Motor neuron (in vitro differentiated cells): ENCODE data around the gene FAP. TPM values are rescaled to one million over a fixed set of nuclear protein-coding genes. Genes with fewer than 3 reads are reported as not detected.
A peak's percentile ranks its signal among the peaks of the same experiment; 100 is the strongest.

Experiments used
- ATAC-seq, 8 experiments: fragments of 200-7000 bp; cut with Tn5 transposase; replicated peaks in 6 of 8; 2 replicates each; pipeline ENCODE4 v1.8.0; 2021; ENCODE audit warnings: mild to moderate bottlenecking in 8 of 8, moderate library complexity in 8 of 8
- H3K27ac ChIP-seq, 2 donors: fragments of 250-450 bp; sonication (Bioruptor Pico); 2 replicates each; pipeline ENCODE4 v1.9.0; 2021; ENCODE audit warnings: antibody characterized with exemption in 2 of 2, mild to moderate bottlenecking in 2 of 2, moderate library complexity in 1 of 2
- H3K4me1 ChIP-seq, 2 donors: fragments of 250-450 bp; sonication (Bioruptor Pico); replicated peaks in 1 of 2; 2 replicates each; pipeline ENCODE4 v1.6.1; 2021; ENCODE audit warnings: antibody characterized with exemption in 2 of 2, mild to moderate bottlenecking in 2 of 2, moderate library complexity in 1 of 2
- H3K4me3 ChIP-seq, 5 donors: fragments of 250-450 bp; sonication (Bioruptor Pico); 2 replicates each; pipeline ENCODE4 v1.9.0; 2021; ENCODE audit warnings: antibody characterized with exemption in 5 of 5, mild to moderate bottlenecking in 5 of 5, moderate library complexity in 4 of 5
- WGBS, 10 experiments: fragments of 450-650 bp; shearing (Covaris generic); methylation state at CpG; one replicate each; pipeline ENCODE4 v1.0.0; 2022; 5-methylcytosine and 5-hydroxymethylcytosine counted together
- in situ Hi-C, 9 experiments: fragments of 400-800 bp; cut with MboI; loops; one replicate each; pipeline ENCODE4 v1.15.0; 2021; ENCODE audit warnings: low sequenced_read_pairs in 9 of 9, low pct_unique_long_range_greater_than_20kb in 2 of 9; ENCODE audit not compliant: unreplicated experiment in 9 of 9
- total RNA-seq, 8 experiments: library from RNA; unstranded; fragments of 300-600 nt; gene quantifications; 2 replicates each; pipeline versions ENCODE4 v1.2.3 to v1.2.4, GENCODE V29; 2022

FAP gene
- total RNA-seq, 8 experiments from 2014 or later: 0.11 to 274 (median 12.7) TPM; not detected in 1

- Histone ChIP-seq H3K4me3 (no peak overlapping the region), H3K27ac (no peak overlapping the region), H3K4me1 (no peaks in the 10 kb centered on the region)
- ATAC-seq: no peak
- in situ Hi-C loops: loop anchor here in 2 of 9 experiments (25.0 kb wide), 1 partner anchor 551 kb away; no protein-coding TSS in a partner anchor
Observed at GRCh38 chr2:162138310-162138709, 104.9 kb downstream of the FAP start.

- no peak overlapping the region for H3K27ac ChIP-seq
- H3K4me3 ChIP-seq: no peak overlapping the region
- 50 to 100% (median 100%) methylated on average over 1 to 2 of the region's 2 CpGs; no CpG with 5 or more reads in 1 of the 10 experiments for WGBS, 10 experiments
- ATAC-seq: peak in 1 of 8 experiments; percentile 18
- in situ Hi-C loops: loop anchor here in 3 of 9 experiments (10.0 to 25.0 kb wide), 2 partner anchors 540 to 543 kb away; no protein-coding TSS in a partner anchor
- peaks cover 0 to 14% of the 10 kb centered on the region in 2 donors for H3K4me1 ChIP-seq
Observed at GRCh38 chr2:162127422-162127821, 115.8 kb downstream of the FAP start.

- Histone ChIP-seq H3K4me3 (no peak overlapping the region), H3K27ac (no peak overlapping the region), H3K4me1 (peaks cover 0 to 14% of the 10 kb centered on the region in 2 donors)
- WGBS, 10 experiments: 65 to 100% (median 87%) methylated on average over 1 to 2 of the region's 2 CpGs; no CpG with 5 or more reads in 2 of the 10 experiments
- in situ Hi-C loops: loop anchor here in 3 of 9 experiments (10.0 to 25.0 kb wide), 2 partner anchors 539 to 542 kb away; no protein-coding TSS in a partner anchor
- ATAC-seq: no peak
Observed at GRCh38 chr2:162126527-162126926, 116.7 kb downstream of the FAP start.

GRCh38 chr2:162126111-162126519 is 117.1 kb downstream of the FAP start:
- in situ Hi-C loops: loop anchor here in 3 of 9 experiments (10.0 to 25.0 kb wide), 2 partner anchors 539 to 541 kb away; no protein-coding TSS in a partner anchor
- 0 to 100% (median 83%) methylated on average over 1 of the region's 1 CpG; no CpG with 5 or more reads in 3 of the 10 experiments for WGBS, 10 experiments
- Histone ChIP-seq H3K4me1 (peaks cover 0 to 14% of the 10 kb centered on the region in 2 donors), H3K4me3 (no peak overlapping the region), H3K27ac (no peak overlapping the region)
- peak in 1 of 8 experiments; percentile 28 for ATAC-seq

- H3K4me3 ChIP-seq: no peak overlapping the region
- WGBS, 10 experiments: 83 to 100% (median 86%) methylated on average over 1 to 2 of the region's 2 CpGs; no CpG with 5 or more reads in 5 of the 10 experiments
- H3K27ac ChIP-seq: no peak overlapping the region
- ATAC-seq: no peak
- peaks cover 0 to 14% of the 10 kb centered on the region in 2 donors for H3K4me1 ChIP-seq
- in situ Hi-C loops: loop anchor here in 3 of 9 experiments (10.0 to 25.0 kb wide), 2 partner anchors 538 to 540 kb away; no protein-coding TSS in a partner anchor
Observed at GRCh38 chr2:162125138-162125537, 118.1 kb downstream of the FAP start.

- ATAC-seq: peak in 3 of 8 experiments; percentile 29 to 41 (median 36)
- Histone ChIP-seq H3K27ac (no peak overlapping the region), H3K4me3 (no peak overlapping the region), H3K4me1 (peaks cover 0 to 14% of the 10 kb centered on the region in 2 donors)
- in situ Hi-C loops: loop anchor here in 2 of 9 experiments (10.0 to 25.0 kb wide), 2 partner anchors 537 to 539 kb away; no protein-coding TSS in a partner anchor
- WGBS, 10 experiments: 0 to 24% (median 7%) methylated on average over 3 to 8 of the region's 9 CpGs
Observed at GRCh38 chr2:162123806-162124758, 119.2 kb downstream of the FAP start.

Other genes with a start within 250 kb of the FAP start
- 10 to 100 TPM in 2 of 8 experiments, 1 to 10 TPM in 3, under 1 TPM in 3; 0.24 to 83.7 (median 1.1) TPM for gene DPP4, start 169.2 kb downstream of the FAP start, total RNA-seq
- gene GCG, start 91.2 kb downstream of the FAP start, total RNA-seq: under 1 TPM in 2 of 8 experiments, not detected in 6; 0.54 to 0.56 TPM
- 10 to 100 TPM in 4 of 8 experiments, under 1 TPM in 4; 0.18 to 35.4 (median 5.5) TPM for gene IFIH1, start 75.2 kb upstream of the FAP start, total RNA-seq
- gene GCA, start 100.7 kb upstream of the FAP start, total RNA-seq: 10 to 100 TPM in 5 of 8 experiments, 1 to 10 TPM in 3; 1.5 to 25.2 (median 13.1) TPM